SU-DHL-6 (cell line): ENCODE measurements around the gene UROD.

ENCODE experiments used
- H2AFZ ChIP-seq: fragments of 200-600 bp; sonication (generic); 2 replicates; pipeline ENCODE4 v1.6.1; 2014; ENCODE audit warnings: low read depth, mild to moderate bottlenecking, moderate library complexity, mixed read lengths, antibody characterized with exemption, low read length; ENCODE audit not compliant: severe bottlenecking
- H3F3A ChIP-seq: fragments of 200-600 bp; shearing (Covaris generic); 2 replicates; pipeline ENCODE4 v1.6.0; 2016; ENCODE audit warnings: antibody characterized with exemption, mild to moderate bottlenecking; ENCODE audit not compliant: insufficient read depth
- H3K27ac ChIP-seq: fragments of 200-600 bp; sonication (generic); 2 replicates; pipeline ENCODE4 v1.5.1; 2016; ENCODE audit warnings: low read depth, mild to moderate bottlenecking, low read length, moderate library complexity, mixed read lengths
- H3K27me3 ChIP-seq: fragments of 200-600 bp; sonication (generic), shearing (Covaris generic); 2 replicates; pipeline ENCODE4 v1.6.0; 2014; ENCODE audit warnings: mild to moderate bottlenecking, low read length
- H3K36me3 ChIP-seq: fragments of 200-600 bp; sonication (generic); 2 replicates; pipeline ENCODE4 v1.6.1; 2014; ENCODE audit warnings: mild to moderate bottlenecking, low read length, mixed read lengths
- H3K4me2 ChIP-seq: fragments of 300-600, 200-600 bp; shearing (Covaris generic), sonication (generic); 2 replicates; pipeline ENCODE4 v1.6.0; 2014; ENCODE audit warnings: low read length, low read depth, mild to moderate bottlenecking; ENCODE audit not compliant: poor library complexity, severe bottlenecking
- H3K4me3 ChIP-seq: fragments of 200-600 bp; sonication (generic); 2 replicates; pipeline ENCODE4 v1.5.1; 2014; ENCODE audit warnings: antibody characterized with exemption, low read length, mild to moderate bottlenecking, mixed read lengths; ENCODE audit not compliant: insufficient read depth, poor library complexity, severe bottlenecking
- H3K79me2 ChIP-seq: fragments of 200-600 bp; sonication (generic); 2 replicates; pipeline ENCODE4 v1.6.1; 2014; ENCODE audit warnings: mild to moderate bottlenecking, low read length, moderate library complexity; ENCODE audit not compliant: insufficient read depth
- H3K9ac ChIP-seq: fragments of 200-600 bp; sonication (generic); 2 replicates; pipeline ENCODE4 v1.7.0; 2014; ENCODE audit warnings: mild to moderate bottlenecking, low read length
- H3K9me2 ChIP-seq: fragments of 200-600 bp; sonication (generic); replicated peaks from 2 replicates; pipeline ENCODE4 v1.6.1; 2014; ENCODE audit warnings: low read length; ENCODE audit not compliant: insufficient read depth
- H3K9me3 ChIP-seq: fragments of 200-600 bp; sonication (generic); 2 replicates; pipeline ENCODE4 v1.6.1; 2014; ENCODE audit warnings: low read length, mixed read lengths; ENCODE audit not compliant: insufficient read depth
- H4K20me1 ChIP-seq: fragments of 200-600 bp; sonication (generic); 2 replicates; pipeline ENCODE4 v1.6.1; 2014; ENCODE audit warnings: low read depth, mild to moderate bottlenecking, antibody characterized with exemption, low read length, moderate library complexity, mixed read lengths
- CTCF ChIP-seq: fragments of 200-600 bp; sonication (generic); IDR thresholded peaks from one replicate; pipeline ENCODE4 v1.5.1; 2017; ENCODE audit warnings: antibody characterized with exemption, mild to moderate bottlenecking, low read length, moderate library complexity; ENCODE audit not compliant: insufficient read depth, poor library complexity, severe bottlenecking
- EZH2phosphoT487 ChIP-seq: fragments of 200-600 bp; sonication (generic), shearing (Covaris generic); conservative IDR thresholded peaks from 2 replicates; pipeline ENCODE4 v1.6.1; 2018; ENCODE audit warnings: mild to moderate bottlenecking, antibody characterized with exemption, low read length, moderate library complexity, mixed read lengths

Gene UROD

GRCh38 chr1:45008516-45008915 lies 3.5 kb upstream of the UROD start:
- H4K20me1 ChIP-seq, result no peaks in the 10 kb centered on the region
- no peaks in the 10 kb centered on the region for H3K9me2 ChIP-seq
- H3K27me3 ChIP-seq, result no peaks in the 10 kb centered on the region
- TF ChIP-seq EZH2phosphoT487 (no peak), CTCF (no peak)
- no peak overlapping the region for H2AFZ ChIP-seq
- no peaks in the 10 kb centered on the region for H3K79me2 ChIP-seq
- no peaks in the 10 kb centered on the region for H3F3A ChIP-seq
- H3K4me2 ChIP-seq, result no peak overlapping the region
- H3K9ac ChIP-seq, result no peak overlapping the region
- no peak overlapping the region for H3K27ac ChIP-seq
- no peak overlapping the region for H3K4me3 ChIP-seq
- H3K36me3 ChIP-seq, result no peaks in the 10 kb centered on the region
- H3K9me3 ChIP-seq, result no peaks in the 10 kb centered on the region

GRCh38 chr1:45009296-45009865 lies 2.7 kb upstream of the UROD start:
- Histone ChIP-seq H3K9me3 (no peaks in the 10 kb centered on the region), H3K4me3 (no peak overlapping the region), H3K27ac (no peak overlapping the region), H3K4me2 (no peak overlapping the region), H2AFZ (no peak overlapping the region), H3F3A (no peaks in the 10 kb centered on the region), H3K27me3 (no peaks in the 10 kb centered on the region), H4K20me1 (no peaks in the 10 kb centered on the region), H3K36me3 (no peaks in the 10 kb centered on the region), H3K9me2 (no peaks in the 10 kb centered on the region), H3K79me2 (no peaks in the 10 kb centered on the region), H3K9ac (no peak overlapping the region)
- TF ChIP-seq EZH2phosphoT487, result no peak
- no peak for TF ChIP-seq CTCF

- no peaks in the 10 kb centered on the region for H4K20me1 ChIP-seq
- H3K79me2 ChIP-seq, result no peaks in the 10 kb centered on the region
- peak overlapping the region; percentile 95 for H2AFZ ChIP-seq
- H3K9me3 ChIP-seq, result no peaks in the 10 kb centered on the region
- H3K9me2 ChIP-seq, result no peaks in the 10 kb centered on the region
- peak overlapping the region; percentile 70 for H3K9ac ChIP-seq
- no peaks in the 10 kb centered on the region for H3F3A ChIP-seq
- TF ChIP-seq EZH2phosphoT487 (no peak), CTCF (no peak)
- no peaks in the 10 kb centered on the region for H3K36me3 ChIP-seq
- H3K4me2 ChIP-seq, result peak overlapping the region; percentile 93
- peak overlapping the region; percentile 75 for H3K4me3 ChIP-seq
- no peak overlapping the region for H3K27ac ChIP-seq
- H3K27me3 ChIP-seq, result no peaks in the 10 kb centered on the region
These were observed 1.8 kb upstream of the UROD start for GRCh38 chr1:45009956-45010854.
